H1 (cell line): Measurements from ENCODE around the gene SRMS.

Experiments used
- ASH2L ChIP-seq: fragments of 200-600, 300-600 bp; sonication (generic); IDR thresholded peaks from one replicate; pipeline ENCODE4 v1.7.1; 2017; ENCODE audit warnings: low read length
- CHD1 ChIP-seq: IDR thresholded peaks from 2 replicates; pipeline ENCODE4 v1.6.1; 2012; ENCODE audit warnings: low read depth, low read length, improper control_type of control experiment
- EP300 ChIP-seq, 2 experiments: IDR thresholded peaks; 1 replicate in 1 of 2; 2 replicates in 1 of 2; pipeline ENCODE4 v1.6.1; 2011 to 2012; ENCODE audit warnings: low read depth in 2 of 2, low read length in 2 of 2, mild to moderate bottlenecking in 2 of 2, borderline replicate concordance in 1 of 2, inconsistent platforms in 1 of 2, moderate library complexity in 1 of 2
- EZH2 ChIP-seq: fragments of 200-600 bp; sonication (generic); IDR thresholded peaks from 2 replicates; pipeline ENCODE4 v1.7.1; 2012; ENCODE audit warnings: low read depth, mild to moderate bottlenecking, moderate library complexity, low read length, inconsistent platforms; ENCODE audit not compliant: severe bottlenecking
- MAX ChIP-seq: IDR thresholded peaks from 2 replicates; pipeline ENCODE4 v1.6.1; 2012; ENCODE audit warnings: inconsistent platforms
- POLR2A ChIP-seq, 2 experiments: IDR thresholded peaks; 1 replicate in 1 of 2; 2 replicates in 1 of 2; pipeline ENCODE4 v1.6.1; 2011; ENCODE audit warnings: low read depth in 2 of 2, low read length in 2 of 2, mild to moderate bottlenecking in 2 of 2; ENCODE audit errors: control extremely low read depth in 1 of 2
- POLR2AphosphoS5 ChIP-seq: IDR thresholded peaks from 2 replicates; pipeline ENCODE4 v1.6.1; 2011; ENCODE audit warnings: low read depth, low read length
- RAD21 ChIP-seq, 2 experiments: IDR thresholded peaks in 1 of 2; conservative IDR thresholded peaks in 1 of 2; 2 replicates each; pipeline ENCODE4 v1.6.1; 2011; ENCODE audit warnings: low read depth in 2 of 2, low read length in 2 of 2, improper control_type of control experiment in 1 of 2, inconsistent platforms in 1 of 2, mild to moderate bottlenecking in 1 of 2, moderate library complexity in 1 of 2
- SIX5 ChIP-seq: IDR thresholded peaks from 2 replicates; pipeline ENCODE4 v1.6.1; 2011; ENCODE audit warnings: mild to moderate bottlenecking, low read depth, low read length
- USF2 ChIP-seq: IDR thresholded peaks from 2 replicates; pipeline ENCODE4 v1.6.1; 2011; ENCODE audit warnings: low read length, improper control_type of control experiment
- ZNF274 ChIP-seq: IDR thresholded peaks from 2 replicates; pipeline ENCODE4 v1.7.0; 2012; ENCODE audit warnings: low read length, borderline replicate concordance; ENCODE audit errors: extremely low read depth
- TF ChIP-seq, protein P1 (sequence below), 3 experiments: IDR thresholded peaks; 1 replicate in 2 of 3; 2 replicates in 1 of 3; pipeline versions ENCODE4 v1.5.1 to v1.6.1; 2011; ENCODE audit warnings: low read length in 3 of 3, mild to moderate bottlenecking in 3 of 3, inconsistent platforms in 2 of 3, low read depth in 1 of 3, moderate library complexity in 1 of 3; ENCODE audit not compliant: insufficient read depth in 1 of 3; ENCODE audit errors: control extremely low read depth in 1 of 3
- TF ChIP-seq, protein P2 (sequence below): IDR thresholded peaks from 2 replicates; pipeline ENCODE4 v1.6.1; 2011; ENCODE audit warnings: low read depth, mild to moderate bottlenecking, low read length; ENCODE audit not compliant: insufficient read depth

DNA sequence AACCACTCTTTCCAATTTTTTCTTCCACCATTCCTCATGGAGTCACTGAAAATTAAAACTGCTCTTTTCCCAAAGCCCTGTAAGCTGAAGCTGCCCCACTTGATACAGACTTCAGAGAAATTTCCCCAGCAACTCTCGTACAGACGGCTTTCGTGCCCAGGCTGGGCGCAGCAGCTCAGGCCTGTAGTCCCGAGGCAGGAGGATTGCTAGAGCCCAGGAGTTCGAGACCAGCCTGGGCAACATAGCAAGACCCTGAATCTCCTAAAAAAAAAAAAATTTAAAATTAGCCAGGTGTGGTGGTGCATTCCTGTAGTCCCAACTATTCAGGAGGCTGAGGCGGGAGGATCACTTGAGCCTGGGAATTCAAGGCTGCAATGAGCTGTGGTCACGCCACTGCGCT is 20.4 kb downstream of the SRMS start:
- TF ChIP-seq USF2 (no peak), ZNF274 (no peak), EZH2 (no peak), SIX5 (no peak), RAD21 (IDR thresholded peaks at IDR 0.05 in 1 of 2, conservative IDR thresholded peaks at IDR 0.05 in 1 of 2; ENCODE audit: low read depth in 2 of 2, low read length in 2 of 2) (no peak), POLR2AphosphoS5 (no peak), CHD1 (no peak), POLR2A (IDR thresholded peaks at IDR 0.05; ENCODE audit: control extremely low read depth in 1 of 2, low read depth in 2 of 2, low read length in 2 of 2) (no peak), EP300 (IDR thresholded peaks at IDR 0.05; ENCODE audit: borderline replicate concordance in 1 of 2, low read depth in 2 of 2, low read length in 2 of 2) (no peak), ASH2L (no peak), MAX (no peak)
- TF ChIP-seq, protein P1, sequence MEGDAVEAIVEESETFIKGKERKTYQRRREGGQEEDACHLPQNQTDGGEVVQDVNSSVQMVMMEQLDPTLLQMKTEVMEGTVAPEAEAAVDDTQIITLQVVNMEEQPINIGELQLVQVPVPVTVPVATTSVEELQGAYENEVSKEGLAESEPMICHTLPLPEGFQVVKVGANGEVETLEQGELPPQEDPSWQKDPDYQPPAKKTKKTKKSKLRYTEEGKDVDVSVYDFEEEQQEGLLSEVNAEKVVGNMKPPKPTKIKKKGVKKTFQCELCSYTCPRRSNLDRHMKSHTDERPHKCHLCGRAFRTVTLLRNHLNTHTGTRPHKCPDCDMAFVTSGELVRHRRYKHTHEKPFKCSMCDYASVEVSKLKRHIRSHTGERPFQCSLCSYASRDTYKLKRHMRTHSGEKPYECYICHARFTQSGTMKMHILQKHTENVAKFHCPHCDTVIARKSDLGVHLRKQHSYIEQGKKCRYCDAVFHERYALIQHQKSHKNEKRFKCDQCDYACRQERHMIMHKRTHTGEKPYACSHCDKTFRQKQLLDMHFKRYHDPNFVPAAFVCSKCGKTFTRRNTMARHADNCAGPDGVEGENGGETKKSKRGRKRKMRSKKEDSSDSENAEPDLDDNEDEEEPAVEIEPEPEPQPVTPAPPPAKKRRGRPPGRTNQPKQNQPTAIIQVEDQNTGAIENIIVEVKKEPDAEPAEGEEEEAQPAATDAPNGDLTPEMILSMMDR (IDR thresholded peaks at IDR 0.05; ENCODE audit: control extremely low read depth in 1 of 3, insufficient read depth in 1 of 3, low read depth in 1 of 3, low read length in 3 of 3) = no peak
- TF ChIP-seq, protein P2, sequence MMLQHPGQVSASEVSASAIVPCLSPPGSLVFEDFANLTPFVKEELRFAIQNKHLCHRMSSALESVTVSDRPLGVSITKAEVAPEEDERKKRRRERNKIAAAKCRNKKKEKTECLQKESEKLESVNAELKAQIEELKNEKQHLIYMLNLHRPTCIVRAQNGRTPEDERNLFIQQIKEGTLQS = no peak
